DOHH2 (cell line): ENCODE data around the gene SPEM3.

Source experiments
- H3F3A ChIP-seq: fragments of 200-600 bp; sonication (generic), shearing (Covaris generic); 2 replicates; pipeline ENCODE4 v1.6.0; 2016; ENCODE audit warnings: antibody characterized with exemption, mild to moderate bottlenecking; ENCODE audit not compliant: control insufficient read depth, insufficient read depth
- H3K27ac ChIP-seq: fragments of 200-600 bp; sonication (generic); 2 replicates; pipeline ENCODE4 v1.5.1; 2014; ENCODE audit warnings: low read depth, mild to moderate bottlenecking, low read length, moderate library complexity
- H3K27me3 ChIP-seq: fragments of 200-600 bp; sonication (generic); 2 replicates; pipeline ENCODE4 v1.6.1; 2014; ENCODE audit warnings: mild to moderate bottlenecking, low read length, mixed read lengths; ENCODE audit not compliant: control insufficient read depth
- H3K36me3 ChIP-seq: fragments of 200-600 bp; sonication (generic); 2 replicates; pipeline ENCODE4 v1.6.1; 2014; ENCODE audit warnings: mild to moderate bottlenecking, low read length, moderate library complexity, mixed read lengths; ENCODE audit not compliant: control insufficient read depth
- H3K4me1 ChIP-seq: fragments of 200-600 bp; sonication (generic); 2 replicates; pipeline ENCODE4 v1.6.1; 2014; ENCODE audit warnings: mild to moderate bottlenecking, low read length, mixed read lengths; ENCODE audit not compliant: control insufficient read depth
- H3K4me2 ChIP-seq: fragments of 200-600 bp; sonication (generic); 2 replicates; pipeline ENCODE4 v1.6.0; 2014; ENCODE audit warnings: mild to moderate bottlenecking, low read length, moderate library complexity
- H3K4me3 ChIP-seq: fragments of 200-600 bp; sonication (generic); 2 replicates; pipeline ENCODE4 v1.5.1; 2014; ENCODE audit warnings: mild to moderate bottlenecking, low read length, mixed read lengths
- H3K79me2 ChIP-seq: fragments of 200-600 bp; sonication (generic); 2 replicates; pipeline ENCODE4 v1.6.1; 2014; ENCODE audit warnings: mild to moderate bottlenecking, low read length, mixed read lengths; ENCODE audit not compliant: control insufficient read depth
- H3K9me2 ChIP-seq: fragments of 200-600 bp; sonication (generic); replicated peaks from 2 replicates; pipeline ENCODE4 v1.6.1; 2014; ENCODE audit warnings: mild to moderate bottlenecking, low read length, mixed read lengths; ENCODE audit not compliant: control insufficient read depth
- H3K9me3 ChIP-seq: fragments of 200-600 bp; sonication (generic); 2 replicates; pipeline ENCODE4 v1.6.1; 2014; ENCODE audit warnings: antibody characterized with exemption, low read length, mixed read lengths; ENCODE audit not compliant: control insufficient read depth, insufficient read depth
- H4K20me1 ChIP-seq: fragments of 200-600 bp; sonication (generic); 2 replicates; pipeline ENCODE4 v1.6.0; 2014; ENCODE audit warnings: low read depth, mild to moderate bottlenecking, antibody characterized with exemption, low read length, moderate library complexity; ENCODE audit not compliant: control insufficient read depth, insufficient read depth
- CTCF ChIP-seq: fragments of 200-600 bp; sonication (generic); IDR thresholded peaks from one replicate; pipeline ENCODE4 v1.5.1; 2014; ENCODE audit warnings: antibody characterized with exemption, mild to moderate bottlenecking, low read depth, low read length; ENCODE audit not compliant: poor library complexity, severe bottlenecking
- EZH2phosphoT487 ChIP-seq: fragments of 200-600 bp; sonication (generic); IDR thresholded peaks from 2 replicates; pipeline ENCODE4 v1.6.1; 2017; ENCODE audit warnings: borderline replicate concordance, mild to moderate bottlenecking, antibody characterized with exemption, low read length, moderate library complexity, mixed read lengths

Gene SPEM3

GRCh38 chr17:7418472-7419152 is 10.0 kb upstream of the SPEM3 start:
- no peaks in the 10 kb centered on the region for H3F3A ChIP-seq
- no peak overlapping the region for H3K4me3 ChIP-seq
- no peaks in the 10 kb centered on the region for H3K9me3 ChIP-seq
- no peaks in the 10 kb centered on the region for H3K4me1 ChIP-seq
- no peak overlapping the region for H3K4me2 ChIP-seq
- no peaks in the 10 kb centered on the region; the same call in 1 of the 2 replicates for H3K27me3 ChIP-seq
- H4K20me1 ChIP-seq = no peaks in the 10 kb centered on the region
- H3K9me2 ChIP-seq = no peaks in the 10 kb centered on the region
- no peaks in the 10 kb centered on the region for H3K36me3 ChIP-seq
- H3K79me2 ChIP-seq = no peaks in the 10 kb centered on the region
- H3K27ac ChIP-seq = no peak overlapping the region
- TF ChIP-seq EZH2phosphoT487 = no peak
- no peak for TF ChIP-seq CTCF

- no peak within 1 kb of the TSS for H3K4me2 ChIP-seq
- H3K4me3 ChIP-seq = no peak within 1 kb of the TSS
- H3K4me1 ChIP-seq = no peaks in the 10 kb centered on the region
- no peak within 1 kb of the TSS for H3K27ac ChIP-seq
- H3F3A ChIP-seq = no peaks in the 10 kb centered on the region
- no peaks in the 10 kb centered on the region for H3K36me3 ChIP-seq
- H3K79me2 ChIP-seq = no peaks in the 10 kb centered on the region
- no peaks in the 10 kb centered on the region for H3K9me2 ChIP-seq
- TF ChIP-seq EZH2phosphoT487 (no peak), CTCF (no peak)
- H3K27me3 ChIP-seq = no peaks in the 10 kb centered on the region; the same call in 1 of the 2 replicates
- H3K9me3 ChIP-seq = no peaks in the 10 kb centered on the region
- no peaks in the 10 kb centered on the region for H4K20me1 ChIP-seq
Observed at GRCh38 chr17:7419819-7420610, 8.6 kb upstream of the SPEM3 start, which contains the start of gene SPEM1. Gene SPEM1, plus strand, starts transcription at chr17:7420324. Its CDS starts 61 bp downstream, at chr17:7420385.

- Histone ChIP-seq H3F3A (no peaks in the 10 kb centered on the region), H3K4me2 (no peak overlapping the region), H3K79me2 (no peaks in the 10 kb centered on the region), H3K9me2 (no peaks in the 10 kb centered on the region), H3K9me3 (no peaks in the 10 kb centered on the region), H4K20me1 (no peaks in the 10 kb centered on the region), H3K36me3 (no peaks in the 10 kb centered on the region), H3K27me3 (no peaks in the 10 kb centered on the region; the same call in 1 of the 2 replicates), H3K4me1 (no peaks in the 10 kb centered on the region), H3K27ac (no peak overlapping the region), H3K4me3 (no peak overlapping the region)
- TF ChIP-seq EZH2phosphoT487 (no peak), CTCF (no peak)
Observed at GRCh38 chr17:7421186-7421585, 7.5 kb upstream of the SPEM3 start.
